ENCODE data around the gene RSAD2. TPM values are rescaled to one million over a fixed set of nuclear protein-coding genes. Genes with fewer than 3 reads are reported as not detected.

The RSAD2 gene
- total RNA-seq, 1 donor from 2014 or later, result 25.7 TPM

- Histone ChIP-seq H3K36me3 (no peaks in the 10 kb centered on the region), H3K9me3 (no peaks in the 10 kb centered on the region), H3K4me3 (no peak overlapping the region), H3K4me1 (no peaks in the 10 kb centered on the region), H3K27ac (no peak overlapping the region), H3K27me3 (no peaks in the 10 kb centered on the region)
- no peak for TF ChIP-seq CTCF (IDR thresholded peaks at IDR 0.05)
- intact Hi-C loops (cut with DNase I), result no loop called here
- ATAC-seq, result no peak
- DNase-seq, result no peak
Observed at GRCh38 chr2:6928452-6928851, 50.9 kb downstream of the RSAD2 start.

DNA sequence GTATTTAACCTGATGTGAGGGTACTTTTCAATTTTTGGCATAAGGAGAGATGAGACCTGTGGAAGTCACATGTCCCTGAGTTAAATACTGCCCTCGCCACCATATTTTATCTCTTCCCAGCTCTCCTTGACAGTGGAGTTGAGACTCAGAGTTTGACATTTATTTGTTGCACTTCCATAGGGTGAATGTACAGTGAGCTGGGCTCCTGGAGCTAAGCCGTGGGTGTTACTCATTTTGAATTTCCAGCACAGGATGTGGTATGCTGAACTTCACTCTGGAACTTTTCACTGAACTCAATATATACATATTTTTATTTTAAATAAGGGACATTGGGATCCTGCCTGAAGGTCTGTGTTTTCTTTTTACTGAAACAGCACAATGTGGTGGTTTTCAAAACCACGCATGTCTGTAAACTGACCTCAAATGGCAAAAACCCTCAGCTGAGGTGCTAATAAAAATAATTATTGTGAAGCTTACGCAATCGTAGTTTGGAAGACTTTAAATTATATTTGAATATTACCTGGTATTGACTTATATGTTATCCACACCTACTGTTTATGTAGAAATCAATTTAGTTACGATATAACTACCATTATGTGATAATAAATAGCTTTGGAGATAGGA, 51.7 kb downstream of the RSAD2 start:
- no peak for ATAC-seq
- H3K9me3 ChIP-seq, result no peaks in the 10 kb centered on the region
- TF ChIP-seq CTCF (IDR thresholded peaks at IDR 0.05), result no peak
- H3K4me1 ChIP-seq, result no peaks in the 10 kb centered on the region
- intact Hi-C loops (cut with DNase I), result no loop called here
- H3K36me3 ChIP-seq, result no peaks in the 10 kb centered on the region
- no peaks in the 10 kb centered on the region for H3K27me3 ChIP-seq
- no peak overlapping the region for H3K4me3 ChIP-seq
- DNase-seq, result no peak
- no peak overlapping the region for H3K27ac ChIP-seq

DNA sequence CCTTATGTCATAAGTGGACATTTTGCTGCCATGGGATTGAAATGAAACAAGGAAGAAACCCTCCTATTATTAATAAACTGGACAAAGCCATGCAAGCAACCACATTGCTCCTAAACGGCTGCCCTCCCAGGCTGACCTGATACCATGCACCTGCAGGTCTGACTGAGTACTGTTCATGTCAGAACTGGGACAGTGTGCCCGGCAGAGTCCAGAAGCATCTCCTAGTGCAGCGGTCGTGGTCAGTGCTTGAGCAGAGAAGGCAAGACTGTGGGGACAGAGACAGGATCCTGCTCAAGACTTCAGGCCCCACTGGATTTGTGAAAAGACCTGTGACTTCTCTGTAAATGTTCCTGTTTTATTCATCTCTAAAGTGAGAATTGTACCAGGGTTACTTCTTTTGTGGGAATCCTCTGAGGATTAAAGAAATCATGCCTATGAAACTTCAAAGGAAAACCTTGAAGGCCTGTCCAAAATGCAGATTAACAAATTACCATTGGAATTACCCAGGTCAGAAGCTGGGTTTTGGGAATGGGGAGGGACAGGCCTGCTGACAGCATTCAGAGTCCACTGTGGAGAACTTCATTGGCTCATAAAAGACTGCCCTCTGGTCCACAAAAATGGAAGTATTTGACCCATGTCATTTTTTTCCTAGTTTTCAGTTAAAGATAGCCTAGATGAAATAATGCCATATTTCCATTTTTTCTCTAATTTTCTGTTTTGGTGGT, 53.5 kb downstream of the RSAD2 start:
- H3K27ac ChIP-seq, result no peak overlapping the region
- H3K9me3 ChIP-seq, result no peaks in the 10 kb centered on the region
- no peak for TF ChIP-seq CTCF (IDR thresholded peaks at IDR 0.05)
- DNase-seq (no peak), ATAC-seq (no peak)
- no peaks in the 10 kb centered on the region for H3K4me1 ChIP-seq
- H3K27me3 ChIP-seq, result no peaks in the 10 kb centered on the region
- no peak overlapping the region for H3K4me3 ChIP-seq
- intact Hi-C loops (cut with DNase I), result no loop called here
- no peaks in the 10 kb centered on the region for H3K36me3 ChIP-seq

GRCh38 chr2:6931753-6932152, 54.2 kb downstream of the RSAD2 start:
- no peaks in the 10 kb centered on the region for H3K27me3 ChIP-seq
- DNase-seq (no peak), ATAC-seq (no peak)
- no peaks in the 10 kb centered on the region for H3K36me3 ChIP-seq
- H3K4me3 ChIP-seq, result no peak overlapping the region
- H3K27ac ChIP-seq, result no peak overlapping the region
- H3K4me1 ChIP-seq, result no peaks in the 10 kb centered on the region
- no peaks in the 10 kb centered on the region for H3K9me3 ChIP-seq
- TF ChIP-seq CTCF (IDR thresholded peaks at IDR 0.05), result no peak
- intact Hi-C loops (cut with DNase I), result no loop called here

- Histone ChIP-seq H3K4me3 (no peak overlapping the region), H3K27me3 (no peaks in the 10 kb centered on the region), H3K36me3 (no peaks in the 10 kb centered on the region), H3K27ac (no peak overlapping the region), H3K4me1 (no peaks in the 10 kb centered on the region), H3K9me3 (no peaks in the 10 kb centered on the region)
- ATAC-seq (no peak), DNase-seq (no peak)
- intact Hi-C loops (cut with DNase I), result no loop called here
- TF ChIP-seq CTCF (IDR thresholded peaks at IDR 0.05), result no peak
Observed at GRCh38 chr2:6932206-6932605, 54.6 kb downstream of the RSAD2 start.

All from upper lobe of right lung (tissue), 1 donor.